Subcutaneous adipose tissue (tissue), 4 donors: Measurements from ENCODE around the gene PSMB3. TPM values are rescaled to one million over a fixed set of nuclear protein-coding genes. Genes with fewer than 3 reads are reported as not detected.

ENCODE experiments used
- total RNA-seq, 4 donors: library from RNA; depleted of rRNA; stranded (reverse); fragments of >200 nt; gene quantifications; one replicate each; pipeline ENCODE4 v1.1.0, GENCODE V29; 2016
- TF ChIP-seq, protein P1 (sequence below): fragments of 450-650 bp; IDR thresholded peaks from one replicate; pipeline ENCODE4 v1.5.1; 2016; ENCODE audit warnings: low read depth, mild to moderate bottlenecking, control low read depth, antibody characterized with exemption, moderate library complexity

The PSMB3 gene
- total RNA-seq, result 100 to 1,000 TPM in 3 of 4 donors, 10 to 100 TPM in 1; 78.4 to 216 (median 113) TPM

DNA sequence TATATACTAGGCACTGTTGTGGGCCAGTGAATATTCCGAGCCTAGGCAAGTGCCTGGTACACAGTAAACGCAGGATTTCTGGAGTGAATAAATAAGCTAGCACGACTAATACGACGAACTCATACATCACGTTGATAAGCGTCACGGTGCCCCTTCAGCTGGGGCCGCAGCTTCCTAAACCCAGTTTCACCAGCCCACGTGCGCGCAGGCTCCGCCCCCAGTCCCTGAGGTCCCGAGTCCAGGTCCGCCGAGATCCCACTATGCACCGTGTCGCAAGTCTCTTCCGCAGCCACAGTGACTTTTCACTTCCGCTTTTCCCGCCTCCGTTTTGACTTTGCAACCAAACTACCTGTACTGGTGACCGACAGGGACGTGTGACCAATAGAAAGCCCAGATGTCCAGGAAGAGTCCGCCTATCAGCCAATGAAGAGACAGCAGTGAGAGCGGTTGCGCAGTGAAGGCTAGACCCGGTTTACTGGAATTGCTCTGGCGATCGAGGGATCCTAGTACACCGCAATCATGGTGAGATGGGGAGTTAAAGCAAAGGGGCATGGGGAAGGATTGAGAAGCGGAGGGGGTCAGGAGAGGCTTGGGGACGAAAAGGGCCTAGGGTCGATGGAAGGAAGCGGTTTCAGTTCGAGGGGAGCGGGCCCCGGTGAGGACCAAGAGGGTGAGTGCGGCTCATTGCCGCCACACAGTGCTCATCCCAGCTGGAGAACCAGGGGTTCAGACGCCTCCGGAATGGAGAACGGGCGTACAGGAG lies at the start of gene PSMB3:
TSS of gene PSMB3 (plus strand) at position 434 of the 763 bp plus-strand sequence. CDS start at position 520, 86 bp downstream.
- TF ChIP-seq, protein P1, sequence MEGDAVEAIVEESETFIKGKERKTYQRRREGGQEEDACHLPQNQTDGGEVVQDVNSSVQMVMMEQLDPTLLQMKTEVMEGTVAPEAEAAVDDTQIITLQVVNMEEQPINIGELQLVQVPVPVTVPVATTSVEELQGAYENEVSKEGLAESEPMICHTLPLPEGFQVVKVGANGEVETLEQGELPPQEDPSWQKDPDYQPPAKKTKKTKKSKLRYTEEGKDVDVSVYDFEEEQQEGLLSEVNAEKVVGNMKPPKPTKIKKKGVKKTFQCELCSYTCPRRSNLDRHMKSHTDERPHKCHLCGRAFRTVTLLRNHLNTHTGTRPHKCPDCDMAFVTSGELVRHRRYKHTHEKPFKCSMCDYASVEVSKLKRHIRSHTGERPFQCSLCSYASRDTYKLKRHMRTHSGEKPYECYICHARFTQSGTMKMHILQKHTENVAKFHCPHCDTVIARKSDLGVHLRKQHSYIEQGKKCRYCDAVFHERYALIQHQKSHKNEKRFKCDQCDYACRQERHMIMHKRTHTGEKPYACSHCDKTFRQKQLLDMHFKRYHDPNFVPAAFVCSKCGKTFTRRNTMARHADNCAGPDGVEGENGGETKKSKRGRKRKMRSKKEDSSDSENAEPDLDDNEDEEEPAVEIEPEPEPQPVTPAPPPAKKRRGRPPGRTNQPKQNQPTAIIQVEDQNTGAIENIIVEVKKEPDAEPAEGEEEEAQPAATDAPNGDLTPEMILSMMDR, result no peak

DNA sequence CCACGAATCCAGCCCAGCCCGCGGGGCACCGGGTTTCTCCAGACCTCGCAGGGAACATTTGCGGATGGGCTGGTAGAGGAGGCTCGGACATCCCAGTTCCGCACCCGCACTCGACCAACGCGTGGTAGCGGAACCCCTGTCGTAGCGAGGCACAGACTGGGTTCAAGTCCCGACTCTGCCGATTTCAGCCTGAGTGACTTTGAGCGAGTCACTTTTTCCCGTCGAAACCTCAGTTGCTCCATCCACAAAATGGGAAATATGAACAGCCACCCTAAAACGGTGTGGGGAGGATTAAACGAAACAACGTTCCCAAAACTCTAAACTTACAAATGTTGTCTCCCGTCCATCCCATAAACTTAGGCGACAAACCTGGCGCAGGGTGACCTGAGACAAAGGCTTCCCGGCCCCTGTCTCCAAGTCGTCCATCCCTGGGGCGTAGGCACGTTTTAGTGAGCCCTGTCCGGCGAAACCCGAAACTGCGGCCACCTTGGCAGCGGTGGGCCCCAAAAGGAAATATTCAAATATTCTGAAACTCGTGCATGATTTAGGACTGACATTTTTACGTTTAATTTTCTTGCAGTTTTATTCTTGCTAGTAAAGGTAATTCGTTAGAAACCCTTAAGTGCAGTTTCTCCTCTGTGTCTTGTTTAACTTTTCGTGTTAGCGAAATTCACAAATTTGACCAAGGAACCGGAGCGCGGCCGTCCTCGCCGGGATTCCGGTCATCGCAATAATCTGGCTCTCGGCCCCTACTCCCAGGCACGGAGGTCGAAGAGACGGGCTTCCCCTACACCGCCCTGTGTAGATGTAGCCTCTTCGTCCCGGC lies 49.4 kb upstream of the PSMB3 start:
- TF ChIP-seq, protein P1, result no peak

DNA sequence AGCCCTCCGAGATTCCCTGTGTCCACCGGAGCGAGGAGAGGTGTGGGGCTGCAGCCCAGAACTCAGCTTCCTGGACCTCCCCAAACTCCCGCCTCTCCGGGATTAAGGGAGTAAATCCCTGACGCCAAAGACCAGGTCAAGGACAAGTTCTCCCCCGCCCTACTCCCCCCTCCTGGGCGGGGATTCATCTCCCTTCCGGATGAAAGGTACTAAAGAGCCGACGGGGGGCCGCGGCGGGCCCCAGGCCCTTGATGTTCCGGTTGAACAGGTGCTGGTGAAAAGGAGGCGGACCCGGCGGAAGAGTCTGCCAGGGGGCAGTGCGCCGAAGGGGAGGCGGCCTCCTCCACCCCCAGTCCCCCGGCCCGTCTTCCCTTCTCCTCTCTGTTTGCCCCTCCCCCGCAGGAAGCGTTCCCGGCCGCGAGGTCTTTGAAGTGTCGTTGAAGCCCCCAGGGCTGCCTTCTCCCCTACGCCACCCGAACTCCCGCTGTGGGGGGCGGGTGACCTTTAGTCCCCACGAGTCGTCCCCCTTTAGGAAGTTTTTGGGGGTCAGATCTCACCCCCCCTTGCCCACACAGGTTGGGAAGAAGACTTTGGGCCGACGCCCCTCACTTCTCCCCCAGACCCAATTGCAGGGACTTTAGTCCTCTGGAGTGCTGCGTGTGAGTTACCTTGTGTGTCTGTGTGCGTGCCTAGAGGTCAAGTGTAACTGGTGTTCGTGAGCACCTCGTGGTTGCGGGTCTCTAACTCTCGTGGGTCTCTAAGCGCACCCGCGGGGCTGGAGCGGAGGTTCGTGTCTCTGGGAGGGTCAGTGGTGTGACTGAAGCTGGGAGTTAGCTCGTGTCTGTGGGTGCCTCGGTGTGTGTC lies 48.6 kb upstream of the PSMB3 start:
- TF ChIP-seq, protein P1, result no peak

DNA sequence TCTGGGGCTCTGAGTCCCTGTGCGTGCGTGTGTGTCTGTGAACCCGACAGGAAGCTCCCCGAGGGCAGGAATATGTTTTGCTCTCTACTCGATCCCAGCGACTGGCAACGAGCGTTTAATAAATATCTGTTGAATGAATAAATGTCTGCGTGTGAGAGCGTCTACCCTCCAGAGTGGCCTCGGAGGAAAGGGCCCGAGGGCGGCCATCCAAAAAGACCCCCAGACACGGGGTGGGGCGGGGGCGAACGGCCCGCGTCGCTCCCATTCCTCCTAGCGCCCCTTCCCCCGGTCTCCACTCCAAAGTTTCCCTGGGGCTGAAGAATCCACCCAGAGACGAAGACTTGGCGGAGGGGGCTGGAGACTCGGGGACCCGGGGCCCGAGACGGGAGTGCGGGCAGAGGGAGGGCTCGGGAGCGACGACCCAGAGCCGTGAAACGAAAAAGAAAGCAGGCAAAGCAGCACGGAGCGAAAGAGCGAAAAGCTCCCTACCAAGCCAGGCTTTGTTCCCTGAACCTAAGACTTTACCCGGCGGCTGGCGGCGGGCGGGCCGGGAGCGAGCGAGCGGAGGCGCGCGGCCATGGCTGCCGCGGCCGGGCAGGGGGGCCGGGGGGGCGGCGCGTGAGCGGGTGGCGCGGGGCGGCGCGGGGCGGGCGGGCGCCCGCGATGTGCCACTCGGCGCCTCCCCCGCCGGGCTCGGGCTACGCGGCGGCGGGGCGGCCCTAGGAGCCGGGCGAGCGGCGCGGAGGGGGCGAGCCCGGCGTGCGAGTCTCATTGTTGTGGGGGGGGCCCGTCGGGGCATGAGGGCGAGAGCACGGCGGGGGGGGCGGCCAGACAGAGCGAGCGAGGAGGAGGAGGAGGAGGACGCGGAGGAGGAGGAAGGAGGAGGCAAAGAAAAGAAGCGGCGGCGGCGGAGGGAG lies 47.7 kb upstream of the PSMB3 start, which contains the start of gene MLLT6:
TSS of gene MLLT6 (plus strand) at position 668 of the 917 bp plus-strand sequence. CDS start 360 bp downstream, outside the sequence.
- TF ChIP-seq, protein P1, result no peak

DNA sequence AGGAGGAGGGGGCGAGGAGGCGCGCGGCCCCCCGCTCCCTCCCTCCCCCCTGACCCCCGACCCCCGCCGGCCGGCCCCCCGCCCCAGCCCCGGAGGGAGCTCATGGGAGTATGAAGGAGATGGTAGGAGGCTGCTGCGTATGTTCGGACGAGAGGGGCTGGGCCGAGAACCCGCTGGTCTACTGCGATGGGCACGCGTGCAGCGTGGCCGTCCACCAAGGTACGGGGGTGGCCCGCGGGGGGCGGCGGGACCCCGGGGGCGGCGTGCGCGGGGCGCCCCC lies 47.1 kb upstream of the PSMB3 start:
- TF ChIP-seq, protein P1, result no peak

DNA sequence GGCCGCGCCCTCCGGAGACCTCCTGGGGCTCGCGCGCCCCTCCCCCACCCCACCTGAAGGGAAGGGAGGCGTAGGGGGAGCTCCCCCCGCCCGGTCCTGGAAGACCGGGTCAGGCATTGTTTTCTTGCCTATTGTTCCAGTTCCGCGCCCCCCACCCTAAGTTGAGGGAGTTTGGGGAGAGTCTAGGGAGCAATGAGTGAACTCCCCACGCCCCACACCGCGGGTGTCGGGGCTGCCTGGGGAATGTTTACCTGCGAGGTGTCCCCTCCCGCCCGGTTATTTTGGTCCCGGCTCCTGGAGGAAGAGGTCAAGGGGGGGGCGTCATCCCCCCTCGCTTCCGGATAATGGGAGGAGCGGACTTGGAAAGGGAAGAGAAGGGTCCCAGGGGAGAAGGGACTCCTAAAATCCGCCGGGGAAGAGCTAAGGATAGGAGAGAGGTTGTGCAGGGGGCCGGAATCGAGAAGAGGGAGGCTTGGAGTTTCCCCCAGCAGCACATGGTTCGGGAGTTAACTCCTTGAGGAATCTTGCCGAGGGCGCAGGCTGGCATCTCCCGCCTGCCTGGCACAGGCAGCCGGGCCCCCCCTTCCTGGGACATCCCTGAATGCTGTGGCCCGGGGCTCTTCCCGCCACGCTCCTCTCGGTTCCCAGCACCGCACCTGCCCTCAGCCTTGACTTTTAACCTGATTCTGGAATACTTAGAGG lies 46.6 kb upstream of the PSMB3 start:
- TF ChIP-seq, protein P1, result no peak
